HepG2 (cell line): Measurements from ENCODE around the gene RPS2. TPM values are rescaled to one million over a fixed set of nuclear protein-coding genes. Genes with fewer than 3 reads are reported as not detected.
"Not testable (repeated sequence)": the region's sequence is repeated elsewhere in the genome, so short reads cannot be mapped to it uniquely, and the experiment has no call there.

Experiments used
- ATAC-seq: fragments of 200-7000 bp; cut with Tn5 transposase; 3 replicates; pipeline ENCODE4 v1.9.1; 2020; ENCODE audit warnings: mild to moderate bottlenecking, moderate library complexity
- BruUV-seq: library from RNA; stranded (reverse); fragments of 400-500 nt; replicated peaks from 2 replicates; lab custom pipeline; 2021; lab: Mats Ljungman, UMichigan
- CTCF ChIA-PET: fragments of 300-600 bp; formaldehyde crosslinking; extraction: SDS; loops from one replicate; lab custom pipeline; 2021; ENCODE audit warnings: low total read pairs, inconsistent platforms, low intra/inter-chr PET ratio; lab: Yijun Ruan, JAX
- POLR2A ChIA-PET: fragments of 350-600 bp; sonication (Branson Sonifier 250); formaldehyde crosslinking; loops from one replicate; lab custom pipeline; 2020; ENCODE audit warnings: antibody characterized with exemption, inconsistent platforms; lab: Yijun Ruan, JAX
- DNase-seq: peaks from one replicate; pipeline ENCODE4 v3.0.0-alpha.2; 2015; ENCODE audit warnings: low spot score
- FAIRE-seq: peaks from 3 replicates; lab custom pipeline; 2011; peaks lifted over from hg19 to GRCh38; lab: Jason Lieb, UNC
- H2AFZ ChIP-seq: one replicate; pipeline ENCODE4 v1.6.1; 2011; ENCODE audit warnings: low read length, inconsistent platforms
- H3K27ac ChIP-seq: fragments of 300-600 bp; 3 replicates; pipeline ENCODE4 v1.8.0; 2011; ENCODE audit warnings: mixed run types, mild to moderate bottlenecking, mixed read lengths, low read length, inconsistent platforms; ENCODE audit not compliant: insufficient read depth; ENCODE audit errors: extremely low read length
- H3K27me3 ChIP-seq, 2 experiments: fragments of 200-600 bp in 1 of 2; 2 replicates in 1 of 2; 3 replicates in 1 of 2; pipeline versions ENCODE4 v1.6.0 to v1.8.0; 2011; ENCODE audit warnings: low read length in 2 of 2, mild to moderate bottlenecking in 2 of 2, moderate library complexity in 2 of 2, inconsistent platforms in 1 of 2; ENCODE audit not compliant: insufficient read depth in 2 of 2, control insufficient read depth in 1 of 2
- H3K36me3 ChIP-seq, 2 experiments: fragments of 200-600 bp in 1 of 2; replicated peaks in 1 of 2; 2 replicates in 1 of 2; 3 replicates in 1 of 2; pipeline versions ENCODE4 v1.5.1 to v1.8.0; 2011; ENCODE audit warnings: low read length in 2 of 2, inconsistent platforms in 1 of 2; ENCODE audit not compliant: insufficient read depth in 2 of 2, control insufficient read depth in 1 of 2
- H3K4me1 ChIP-seq: 2 replicates; pipeline ENCODE4 v1.5.1; 2012; ENCODE audit warnings: low read length, inconsistent platforms; ENCODE audit not compliant: insufficient read depth
- H3K4me2 ChIP-seq: 2 replicates; pipeline ENCODE4 v1.6.0; 2011; ENCODE audit warnings: low read depth, low read length, inconsistent platforms
- H3K4me3 ChIP-seq, 3 experiments: fragments of 200-600 bp in 1 of 3; sonication (generic), shearing (Covaris generic) in 1 of 3; replicated peaks in 1 of 3; 2 replicates each; pipeline ENCODE4 v1.5.1; 2011 to 2016; ENCODE audit warnings: low read length in 3 of 3, inconsistent platforms in 2 of 3, low read depth in 2 of 3, mild to moderate bottlenecking in 2 of 3, control low read depth in 1 of 3, mixed read lengths in 1 of 3; ENCODE audit not compliant: insufficient read depth in 1 of 3
- H3K79me2 ChIP-seq: one replicate; pipeline ENCODE4 v1.6.1; 2011; ENCODE audit warnings: low read length, inconsistent platforms; ENCODE audit not compliant: insufficient read depth
- H3K9ac ChIP-seq: 2 replicates; pipeline ENCODE4 v1.6.0; 2011; ENCODE audit warnings: mild to moderate bottlenecking, low read depth, low read length, inconsistent platforms; ENCODE audit not compliant: insufficient read depth
- H3K9me3 ChIP-seq: 2 replicates; pipeline ENCODE4 v1.5.1; 2012; ENCODE audit warnings: mild to moderate bottlenecking, low read length
- H4K20me1 ChIP-seq: 2 replicates; pipeline ENCODE4 v1.6.0; 2011; ENCODE audit warnings: inconsistent platforms, mild to moderate bottlenecking, low read length, moderate library complexity; ENCODE audit not compliant: insufficient read depth
- ESRRA ChIP-seq: sonication (generic); formaldehyde crosslinking; IDR thresholded peaks from 2 replicates; pipeline ENCODE4 v1.5.1; 2020; ENCODE audit warnings: mild to moderate bottlenecking, low read depth, missing genetic modification reagents
- KAT7 ChIP-seq: IDR thresholded peaks from 2 replicates; pipeline ENCODE4 v1.6.1; 2018; ENCODE audit warnings: borderline replicate concordance, missing compliant biosample characterization
- SP1 ChIP-seq, 2 experiments: fragments of 450-650 bp in 1 of 2; sonication (generic) in 1 of 2; formaldehyde crosslinking in 1 of 2; IDR thresholded peaks; 2 replicates each; pipeline versions ENCODE4 v1.4.0 to v1.6.1; 2016 to 2020; ENCODE audit warnings: missing genetic modification reagents in 1 of 2
- WGBS: methylation state at CpG from one replicate; pipeline ENCODE4 v1.1.6; 2017; ENCODE audit warnings: low lambda C conversion rate; 5-methylcytosine and 5-hydroxymethylcytosine counted together
- in situ Hi-C: cut with HindIII; loops from 2 replicates; pipeline ENCODE4 v1.10.0; 2017; ENCODE audit warnings: low pct_unique_long_range_greater_than_20kb; ENCODE audit not compliant: extremely low pct_ligation_motif_present
- intact Hi-C: fragments of 100-400 bp; cut with micrococcal nuclease; formaldehyde crosslinking; loops from one replicate; pipeline ENCODE4 v1.10.0; 2022; ENCODE audit not compliant: unreplicated experiment
- polyA plus RNA-seq, 8 experiments: library from polyadenylated mRNA; depleted of rRNA in 3 of 8; stranded (reverse) in 7 of 8; unstranded in 1 of 8; fragments of >200 nt; fragmentation: Illumina TruSeq in 4 of 8; extraction: Trizol in 4 of 8; gene quantifications; 2 replicates each; pipeline versions ENCODE4 v1.2.1 to v1.2.3, GENCODE V29; 2011 to 2016; ENCODE audit warnings: low read depth in 4 of 8, missing spikeins in 1 of 8, mixed read lengths in 1 of 8; ENCODE audit not compliant: insufficient read depth in 1 of 8
- total RNA-seq, 5 experiments: library from RNA; depleted of rRNA; stranded (reverse); fragments of >200 nt; fragmentation: Illumina TruSeq; extraction: Trizol; gene quantifications; 2 replicates each; pipeline ENCODE4 v1.2.3, GENCODE V29; 2016; ENCODE audit warnings: low read depth in 1 of 5
- TF ChIP-seq, protein P1 (sequence below): sonication (generic); formaldehyde crosslinking; IDR thresholded peaks from 2 replicates; pipeline ENCODE4 v1.5.0; 2020; ENCODE audit warnings: mild to moderate bottlenecking, missing genetic modification reagents

Gene RPS2
- total and polyA plus RNA-seq, 2 of the 13 experiments (the other 11 are each of a cell fraction or from before 2014, with no cell fraction given): 1,908 to 4,514 TPM

DNA sequence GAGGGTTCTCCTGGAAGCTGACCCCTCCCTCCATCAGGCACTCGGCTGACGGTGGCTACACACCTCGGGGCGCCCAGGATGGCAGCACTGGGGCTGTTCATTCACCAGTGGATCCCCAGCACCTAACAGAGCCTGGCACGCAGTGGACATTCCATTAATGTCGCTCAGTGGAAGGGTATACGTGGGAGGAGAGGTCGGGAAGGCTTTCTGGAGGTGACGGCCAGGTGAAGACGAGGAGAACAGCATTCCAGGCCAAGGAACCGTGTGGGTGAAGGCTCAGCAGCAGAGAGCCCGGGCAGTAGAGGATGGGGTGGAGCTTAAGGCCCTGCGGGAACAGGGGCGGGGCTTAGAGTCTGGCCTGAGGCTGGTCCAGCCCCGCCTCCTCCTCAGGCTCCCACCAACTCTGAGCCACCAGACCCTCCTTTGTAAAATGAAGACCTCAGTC lies 43.9 kb downstream of the RPS2 start:
- ChIA-PET CTCF (no interaction called here), POLR2A (interaction anchor here (0.7 kb wide), 1 partner anchor 44 kb away, joined by 3 read pairs; the partner anchor contains the start of gene RPS2)
- intact Hi-C loops (no loop called here), in situ Hi-C loops (loop anchor here (5.0 kb wide), 1 partner anchor 58 kb away; no protein-coding TSS in a partner anchor)
- Histone ChIP-seq H3K36me3 (no peaks in the 10 kb centered on the region), H3K79me2 (no peaks in the 10 kb centered on the region), H2AFZ (no peak overlapping the region), H3K4me3 (no peak overlapping the region), H3K4me2 (peak overlapping the region; percentile 20; the same call in 1 of the 2 replicates), H3K27me3 (peaks cover 25 to 69% of the 10 kb centered on the region in 2 experiments), H3K9me3 (no peaks in the 10 kb centered on the region), H4K20me1 (0 out of 2 replicates have a peak, but pooled peaks cover 2% of the 10 kb centered on the region), H3K27ac (no peak overlapping the region), H3K9ac (no peak overlapping the region), H3K4me1 (peaks cover 39% of the 10 kb centered on the region)
- no peak for DNase-seq
- ATAC-seq: peak; percentile 31; the same call in 2 of the 3 replicates
- FAIRE-seq: no peak
- WGBS: 14% methylated on average over 10 of the region's 15 CpGs
- BruUV-seq: no TSS peak
- TF ChIP-seq ESRRA (CRISPR knock-in tag) (no peak), KAT7 (no peak), SP1 (IDR thresholded peaks at IDR 0.05) (no peak), SP1 (CRISPR knock-in tag; IDR thresholded peaks at IDR 0.05) (0 out of 2 replicates have a peak, but pooled peaks have one; percentile 18)
- TF ChIP-seq, protein P1, sequence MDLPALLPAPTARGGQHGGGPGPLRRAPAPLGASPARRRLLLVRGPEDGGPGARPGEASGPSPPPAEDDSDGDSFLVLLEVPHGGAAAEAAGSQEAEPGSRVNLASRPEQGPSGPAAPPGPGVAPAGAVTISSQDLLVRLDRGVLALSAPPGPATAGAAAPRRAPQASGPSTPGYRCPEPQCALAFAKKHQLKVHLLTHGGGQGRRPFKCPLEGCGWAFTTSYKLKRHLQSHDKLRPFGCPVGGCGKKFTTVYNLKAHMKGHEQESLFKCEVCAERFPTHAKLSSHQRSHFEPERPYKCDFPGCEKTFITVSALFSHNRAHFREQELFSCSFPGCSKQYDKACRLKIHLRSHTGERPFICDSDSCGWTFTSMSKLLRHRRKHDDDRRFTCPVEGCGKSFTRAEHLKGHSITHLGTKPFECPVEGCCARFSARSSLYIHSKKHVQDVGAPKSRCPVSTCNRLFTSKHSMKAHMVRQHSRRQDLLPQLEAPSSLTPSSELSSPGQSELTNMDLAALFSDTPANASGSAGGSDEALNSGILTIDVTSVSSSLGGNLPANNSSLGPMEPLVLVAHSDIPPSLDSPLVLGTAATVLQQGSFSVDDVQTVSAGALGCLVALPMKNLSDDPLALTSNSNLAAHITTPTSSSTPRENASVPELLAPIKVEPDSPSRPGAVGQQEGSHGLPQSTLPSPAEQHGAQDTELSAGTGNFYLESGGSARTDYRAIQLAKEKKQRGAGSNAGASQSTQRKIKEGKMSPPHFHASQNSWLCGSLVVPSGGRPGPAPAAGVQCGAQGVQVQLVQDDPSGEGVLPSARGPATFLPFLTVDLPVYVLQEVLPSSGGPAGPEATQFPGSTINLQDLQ (CRISPR knock-in tag): no peak

GRCh38 chr16:1920122-1920521 lies 44.5 kb downstream of the RPS2 start:
- H3K27ac ChIP-seq, FAIRE-seq, H2AFZ ChIP-seq, POLR2A ChIA-PET, H3K9ac ChIP-seq, ATAC-seq, H3K79me2 ChIP-seq, intact Hi-C loops, H3K9me3 ChIP-seq, BruUV-seq, H3K4me2 ChIP-seq, H4K20me1 ChIP-seq, H3K4me3 ChIP-seq, CTCF ChIA-PET, H3K36me3 ChIP-seq, DNase-seq: not testable (repeated sequence)
- peaks cover 41% of the 10 kb centered on the region for H3K4me1 ChIP-seq
- H3K27me3 ChIP-seq: peaks cover 28 to 76% of the 10 kb centered on the region in 2 experiments
- 11% methylated on average over 13 of the region's 21 CpGs for WGBS
- in situ Hi-C loops: loop anchor here (5.0 kb wide), 1 partner anchor 58 kb away; no protein-coding TSS in a partner anchor
